COR-L47 (cell line): ENCODE measurements around the gene EVI5L.
"Not testable (repeated sequence)": the region's sequence is repeated elsewhere in the genome, so short reads cannot be mapped to it uniquely, and the experiment has no call there.

Source experiments
- DNase-seq: peaks from one replicate; lab custom pipeline; 2025; lab: John Stamatoyannopoulos, UW

Gene EVI5L

GRCh38 chr19:7829561-7830271, at the start of gene EVI5L:
Gene EVI5L, plus strand, starts transcription at chr19:7830218. Its CDS starts 16,325 bp downstream, at chr19:7846543.
- peak; percentile 99 for DNase-seq

GRCh38 chr19:7781157-7781556, 48.9 kb upstream of the EVI5L start:
- DNase-seq, result no peak

- DNase-seq, result no peak
Observed at GRCh38 chr19:7783991-7784423, 46.0 kb upstream of the EVI5L start.

GRCh38 chr19:7784856-7785255, 45.2 kb upstream of the EVI5L start:
- no peak for DNase-seq

GRCh38 chr19:7787141-7787540, 42.9 kb upstream of the EVI5L start:
- no peak for DNase-seq

GRCh38 chr19:7787602-7788177, 42.3 kb upstream of the EVI5L start:
- no peak for DNase-seq

GRCh38 chr19:7788178-7788932, 41.7 kb upstream of the EVI5L start:
- no peak for DNase-seq

GRCh38 chr19:7788933-7789323, 41.1 kb upstream of the EVI5L start:
- DNase-seq, result no peak

GRCh38 chr19:7789447-7789846, 40.6 kb upstream of the EVI5L start:
- no peak for DNase-seq

- DNase-seq, result no peak
Observed at GRCh38 chr19:7790416-7790815, 39.6 kb upstream of the EVI5L start.

- DNase-seq, result no peak
Observed at GRCh38 chr19:7792281-7792680, 37.7 kb upstream of the EVI5L start.

GRCh38 chr19:7792701-7793100, 37.3 kb upstream of the EVI5L start:
- not testable (repeated sequence) for DNase-seq

- no peak for DNase-seq
Observed at GRCh38 chr19:7793493-7793892, 36.5 kb upstream of the EVI5L start.

- peak; percentile 88 for DNase-seq
Observed at GRCh38 chr19:7795555-7796161, 34.4 kb upstream of the EVI5L start.

- peak; percentile 83 for DNase-seq
Observed at GRCh38 chr19:7799640-7800355, 30.2 kb upstream of the EVI5L start.

GRCh38 chr19:7801020-7801570, 28.9 kb upstream of the EVI5L start:
- no peak for DNase-seq

GRCh38 chr19:7806234-7806633, 23.8 kb upstream of the EVI5L start:
- no peak for DNase-seq

- DNase-seq, result no peak
Observed at GRCh38 chr19:7806876-7807275, 23.1 kb upstream of the EVI5L start.

- DNase-seq, result no peak
Observed at GRCh38 chr19:7808108-7808507, 21.9 kb upstream of the EVI5L start.

- no peak for DNase-seq
Observed at GRCh38 chr19:7811989-7812388, 18.0 kb upstream of the EVI5L start.

- DNase-seq, result no peak
Observed at GRCh38 chr19:7815325-7815724, 14.7 kb upstream of the EVI5L start.

- DNase-seq, result not testable (repeated sequence)
Observed at GRCh38 chr19:7816040-7816439, 14.0 kb upstream of the EVI5L start.
